NCI-H1092 treated with DMSO at 0.1 percent for 48 hours (cell line): ENCODE measurements around the gene RNF148.

ENCODE experiments used
- DNase-seq: peaks from one replicate; lab custom pipeline; 2025; lab: John Stamatoyannopoulos, UW

The RNF148 gene, protein sequence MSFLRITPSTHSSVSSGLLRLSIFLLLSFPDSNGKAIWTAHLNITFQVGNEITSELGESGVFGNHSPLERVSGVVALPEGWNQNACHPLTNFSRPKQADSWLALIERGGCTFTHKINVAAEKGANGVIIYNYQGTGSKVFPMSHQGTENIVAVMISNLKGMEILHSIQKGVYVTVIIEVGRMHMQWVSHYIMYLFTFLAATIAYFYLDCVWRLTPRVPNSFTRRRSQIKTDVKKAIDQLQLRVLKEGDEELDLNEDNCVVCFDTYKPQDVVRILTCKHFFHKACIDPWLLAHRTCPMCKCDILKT

DNA sequence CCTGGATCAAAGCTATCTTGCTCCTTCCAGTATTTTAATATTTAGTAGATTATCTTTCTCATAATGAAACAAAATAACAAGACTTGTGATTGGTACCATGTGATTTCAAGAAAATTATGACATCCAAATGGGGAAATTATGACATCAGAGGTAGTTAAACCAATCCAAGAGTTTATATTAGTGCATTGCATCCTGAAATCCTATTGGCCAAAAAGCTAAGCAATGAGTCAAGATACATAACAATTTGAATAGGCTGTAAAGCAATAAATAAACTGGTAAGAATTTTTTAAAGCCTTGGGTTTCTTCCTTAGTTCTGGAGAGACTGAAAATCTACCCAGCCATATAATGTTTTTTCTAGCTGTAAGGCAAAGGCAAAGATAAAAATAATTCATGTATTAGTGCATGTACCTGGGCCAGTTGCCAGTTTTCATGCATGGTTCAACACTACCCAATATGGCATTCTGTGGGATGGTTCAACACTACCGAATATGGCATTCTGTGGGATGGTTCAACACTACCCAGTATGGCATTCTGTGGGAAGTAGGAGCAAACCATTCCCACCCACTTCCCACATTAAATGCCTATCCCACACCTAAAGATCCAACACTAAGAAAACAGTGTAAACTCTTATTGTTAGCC, at the start of gene RNF148:
Gene RNF148, minus strand, starts transcription at position 51 of the 639 bp plus-strand sequence. CDS start 172 bp downstream, outside the sequence.
- DNase-seq, result no peak

DNA sequence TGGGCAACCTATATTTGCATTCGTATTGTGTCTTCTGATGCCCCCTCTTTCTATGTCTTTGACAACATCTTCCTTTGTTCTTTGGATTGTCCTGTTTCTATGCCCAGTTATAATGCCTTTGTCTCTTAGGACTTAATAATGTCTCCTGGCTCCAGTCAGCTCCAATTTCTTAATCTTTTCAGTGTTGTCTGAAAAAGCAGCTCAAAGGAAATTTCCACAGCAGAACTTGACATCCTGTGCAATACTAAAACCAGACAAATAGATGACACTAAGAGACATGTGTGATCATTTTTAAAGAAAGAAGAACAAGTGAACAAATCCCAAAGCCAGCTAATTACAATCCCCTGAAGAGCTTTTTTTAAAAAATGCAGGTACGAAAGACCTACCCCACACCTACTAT, 47.7 kb upstream of the RNF148 start:
- no peak for DNase-seq

DNA sequence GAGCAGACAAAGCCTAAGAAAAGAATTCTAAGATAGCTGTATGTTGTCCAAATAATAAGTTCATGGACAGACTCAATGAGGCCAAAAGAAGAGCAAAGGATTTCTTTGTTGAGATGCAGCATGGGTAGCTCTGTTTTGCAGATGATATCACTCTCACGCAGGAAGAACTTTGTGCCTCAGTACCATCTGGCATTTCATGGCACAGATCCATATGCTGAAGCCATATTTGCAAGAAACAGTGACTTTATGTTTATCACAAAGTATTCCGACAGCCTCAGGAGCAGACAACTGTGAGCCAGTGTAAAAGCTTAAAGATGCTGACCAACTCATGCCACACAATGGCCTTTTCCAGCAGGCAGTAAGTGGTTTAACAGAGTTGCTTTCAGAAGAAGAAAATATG, 45.5 kb upstream of the RNF148 start:
- DNase-seq, result no peak

DNA sequence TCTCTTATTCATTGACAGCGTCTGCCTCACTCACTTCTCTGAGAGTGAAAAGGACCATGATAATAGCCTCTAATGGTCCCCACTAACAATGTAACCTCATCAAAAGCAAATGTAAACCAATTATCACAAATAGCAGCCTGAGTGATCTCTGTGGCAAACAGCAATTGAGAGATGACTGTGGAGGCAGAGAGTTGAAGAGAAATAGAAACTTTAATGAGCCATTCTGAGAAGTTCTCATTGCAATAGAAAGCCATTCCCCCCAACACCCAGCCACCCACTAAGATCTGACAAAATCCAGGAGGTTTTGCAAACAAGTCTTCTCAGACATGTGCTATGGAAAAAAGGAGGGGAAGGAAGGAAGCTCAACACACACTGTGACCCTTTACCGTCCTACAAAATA, 44.2 kb upstream of the RNF148 start:
- peak; percentile 36 for DNase-seq

DNA sequence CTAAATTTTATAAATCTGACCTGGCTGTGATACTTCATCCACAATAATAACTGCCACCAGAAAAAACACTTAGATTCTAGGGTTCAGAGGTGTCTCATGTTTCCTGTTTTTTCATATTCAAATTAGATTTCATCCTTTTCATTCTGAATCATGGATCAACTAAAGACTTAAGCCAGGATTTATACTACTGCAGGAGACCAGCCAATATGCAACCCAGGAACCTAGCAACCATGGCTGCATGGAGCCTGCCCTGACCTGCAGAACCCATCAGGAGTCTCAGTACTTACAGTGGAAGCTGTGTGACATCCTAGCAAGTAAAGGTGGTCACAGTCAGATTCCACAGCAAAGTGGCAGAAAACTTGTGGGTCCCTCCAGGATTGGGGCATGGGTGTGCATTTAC, 40.5 kb upstream of the RNF148 start:
- peak; percentile 29 for DNase-seq

DNA sequence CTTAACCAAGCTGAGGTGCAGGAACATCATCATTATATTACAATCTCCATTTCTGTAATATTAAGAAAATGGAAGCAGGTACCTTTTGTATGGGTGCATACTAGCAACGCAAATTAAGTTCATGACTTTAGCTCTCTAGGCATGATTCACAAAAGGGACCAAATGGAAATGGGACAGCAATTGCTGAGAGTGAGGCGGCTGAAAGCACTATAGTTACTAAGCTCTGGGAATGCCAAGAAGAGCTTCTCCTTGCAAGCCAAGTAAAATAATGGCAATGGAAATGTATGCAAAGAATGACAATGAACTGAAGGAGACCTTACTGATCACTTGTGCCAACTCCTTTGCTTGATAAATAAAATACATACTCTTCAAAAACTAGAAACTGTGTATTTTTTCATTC, 36.2 kb upstream of the RNF148 start:
- no peak for DNase-seq

DNA sequence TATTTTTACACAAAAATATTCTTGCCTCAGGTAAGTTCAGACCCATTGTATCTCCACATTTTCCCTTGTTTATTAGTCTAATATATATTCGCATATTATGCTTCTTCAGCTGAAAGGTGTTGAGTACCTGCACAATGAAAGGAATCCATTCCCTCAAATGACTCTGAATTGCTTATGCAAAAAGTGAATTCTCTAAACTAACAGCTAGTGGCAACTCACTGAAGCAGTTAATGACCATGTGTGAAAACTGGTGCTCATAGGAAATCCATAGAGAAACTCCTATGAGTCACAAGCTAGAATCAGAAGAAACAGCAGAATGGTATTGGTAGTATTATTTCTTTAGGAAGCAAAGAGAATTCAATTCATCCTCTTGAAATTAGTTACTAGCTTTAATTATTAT, 33.5 kb upstream of the RNF148 start:
- DNase-seq, result no peak

DNA sequence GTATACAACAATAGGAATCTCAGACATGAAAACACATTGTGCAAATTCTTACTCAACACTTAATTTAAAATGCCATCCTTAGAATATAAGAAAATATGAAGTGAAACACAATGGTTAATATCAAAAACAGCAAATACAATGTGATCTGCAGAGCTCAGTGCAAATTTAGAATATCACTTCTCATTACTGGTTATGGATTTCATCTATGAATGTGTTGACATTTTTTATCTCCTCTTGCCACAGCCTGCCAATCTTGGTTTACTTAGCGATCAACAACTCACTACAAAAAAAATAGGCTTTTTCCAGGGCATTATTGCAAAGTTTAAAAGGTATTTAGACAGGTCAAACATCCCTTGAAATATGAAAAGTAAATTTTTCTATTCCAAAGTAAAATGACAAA, 25.0 kb upstream of the RNF148 start:
- DNase-seq, result no peak

DNA sequence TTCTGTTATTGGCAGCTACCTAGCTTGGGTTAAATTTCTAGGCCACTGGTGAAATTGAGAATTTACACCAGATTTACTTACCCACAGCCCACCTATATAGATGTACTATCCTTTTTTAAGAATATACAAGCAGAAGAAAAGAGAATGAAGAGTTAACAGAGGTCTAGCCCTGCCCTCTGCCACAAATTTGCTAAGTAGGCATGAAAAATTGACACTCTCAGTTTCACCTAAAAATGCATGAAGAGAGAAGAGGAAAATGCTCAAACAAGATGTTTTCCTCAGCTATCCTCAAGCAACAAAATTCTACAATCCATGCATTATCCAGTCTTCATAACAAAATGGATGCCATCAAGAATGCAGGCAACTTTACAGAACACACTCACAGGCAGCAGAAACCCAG, 24.6 kb upstream of the RNF148 start:
- no peak for DNase-seq

DNA sequence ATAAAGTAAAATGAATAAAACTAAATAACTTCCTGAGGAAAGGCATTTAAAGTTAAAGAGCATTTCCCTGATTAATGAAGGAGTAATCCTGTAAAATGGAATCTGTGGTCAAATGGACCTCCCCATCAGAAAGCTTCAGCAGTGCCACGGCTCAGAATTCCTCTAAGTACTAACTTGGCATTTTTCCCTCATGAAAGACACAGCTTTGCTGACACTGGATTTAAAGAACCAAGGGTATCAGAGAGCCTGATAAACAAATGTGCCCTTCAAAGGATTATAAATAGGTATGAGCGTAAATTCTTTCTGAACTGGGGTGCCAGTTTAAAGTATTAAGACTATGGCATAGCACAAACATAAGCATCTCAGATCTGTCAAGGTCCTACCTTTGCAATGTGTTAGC, 24.2 kb upstream of the RNF148 start:
- DNase-seq, result peak; percentile 14

DNA sequence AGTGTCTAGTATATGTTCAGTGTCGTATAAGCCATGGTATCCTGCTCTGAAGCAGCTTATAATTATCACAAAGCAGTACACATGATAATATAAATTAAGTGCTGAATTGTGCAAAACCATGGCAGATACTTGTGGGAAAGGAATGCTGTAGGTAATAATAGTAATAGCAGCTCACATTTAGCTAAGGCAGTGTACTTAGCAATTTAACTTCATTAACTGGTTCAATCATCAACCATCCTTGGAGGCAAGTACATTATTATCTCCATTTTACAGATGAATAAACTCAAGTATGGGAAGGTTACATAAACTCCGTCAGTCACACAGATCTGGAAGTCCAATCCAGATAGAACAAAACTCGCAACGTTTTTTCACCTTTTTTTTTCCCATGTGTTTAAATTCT, 21.6 kb upstream of the RNF148 start:
- no peak for DNase-seq

DNA sequence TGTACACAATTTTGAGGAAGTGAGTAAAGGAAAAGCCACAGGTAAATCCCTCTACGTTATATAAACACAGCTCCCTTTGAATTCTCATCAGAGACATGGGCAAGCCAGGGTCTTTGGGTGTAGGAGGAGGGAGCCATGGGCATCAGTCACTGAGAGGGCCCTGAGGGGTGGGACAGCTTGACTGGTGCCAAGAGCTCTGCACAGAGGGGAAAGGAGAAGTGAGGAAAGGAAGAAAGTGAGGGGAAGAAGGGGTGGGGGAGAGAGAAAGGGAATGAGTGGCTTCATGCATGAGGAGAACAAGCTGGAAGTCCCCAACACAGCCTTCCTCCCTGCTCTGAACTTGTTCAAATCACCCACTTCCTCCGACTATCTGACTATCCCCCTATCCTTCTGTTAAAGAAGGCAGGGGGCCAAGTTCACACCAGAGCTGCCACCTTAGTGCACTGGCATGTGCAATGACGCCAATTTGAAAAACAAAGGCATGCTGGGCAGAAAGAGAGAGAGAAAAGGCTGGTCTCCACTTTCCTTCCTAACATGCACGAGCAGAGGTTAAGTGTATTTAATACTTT, 16.4 kb upstream of the RNF148 start:
- DNase-seq, result no peak

DNA sequence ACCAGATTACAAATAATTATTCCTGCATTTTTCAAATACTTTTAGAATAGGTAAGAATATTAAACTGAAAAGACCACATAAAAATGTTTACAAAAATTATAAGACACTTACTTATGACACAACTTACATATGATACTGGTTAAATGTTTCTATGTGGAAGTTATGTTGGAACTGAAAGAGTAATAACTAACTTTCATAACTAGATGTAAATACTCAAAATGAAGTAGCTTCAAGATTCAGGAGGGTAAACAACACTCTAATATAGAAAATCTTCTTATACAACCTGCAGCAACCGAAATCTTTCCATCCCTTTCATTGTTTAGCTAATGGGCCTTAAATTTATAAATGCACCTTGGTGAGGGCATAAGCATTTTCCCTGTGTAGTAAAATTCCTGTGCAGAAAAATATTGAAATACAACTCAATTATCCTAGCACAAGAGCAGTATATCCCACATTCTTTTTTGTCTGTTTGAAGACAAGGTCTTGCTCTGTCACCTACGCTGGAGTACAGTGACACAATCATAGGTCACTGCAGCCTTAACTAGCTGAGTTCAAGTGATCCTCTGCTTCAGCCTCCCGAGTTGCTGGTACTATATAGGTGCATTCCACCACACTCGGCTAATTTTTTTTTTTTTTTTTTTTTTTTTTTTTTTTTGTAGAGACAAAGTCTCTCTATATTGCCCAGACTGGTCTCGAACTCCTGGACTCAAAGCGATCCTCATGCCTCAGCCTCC, 14.8 kb upstream of the RNF148 start:
- DNase-seq, result no peak

DNA sequence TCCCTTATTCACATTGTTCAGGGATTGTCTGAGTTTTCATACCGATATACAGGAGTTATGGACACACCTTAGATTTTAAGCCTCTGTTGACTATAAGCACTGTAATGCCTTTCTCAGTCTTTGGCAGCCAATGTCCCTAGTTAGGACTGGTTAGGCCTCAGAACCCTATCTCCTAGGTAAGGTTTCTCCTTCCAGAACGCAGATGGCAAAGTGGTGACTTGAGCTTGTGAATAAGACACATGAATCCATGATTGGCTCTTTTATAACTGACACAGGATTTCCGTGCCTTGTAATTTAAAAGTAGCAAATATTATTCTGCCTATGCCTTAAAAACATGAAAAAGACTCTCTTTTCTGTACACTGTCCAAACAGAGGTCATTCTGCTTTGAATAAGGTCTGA, 12.5 kb upstream of the RNF148 start:
- DNase-seq, result no peak

DNA sequence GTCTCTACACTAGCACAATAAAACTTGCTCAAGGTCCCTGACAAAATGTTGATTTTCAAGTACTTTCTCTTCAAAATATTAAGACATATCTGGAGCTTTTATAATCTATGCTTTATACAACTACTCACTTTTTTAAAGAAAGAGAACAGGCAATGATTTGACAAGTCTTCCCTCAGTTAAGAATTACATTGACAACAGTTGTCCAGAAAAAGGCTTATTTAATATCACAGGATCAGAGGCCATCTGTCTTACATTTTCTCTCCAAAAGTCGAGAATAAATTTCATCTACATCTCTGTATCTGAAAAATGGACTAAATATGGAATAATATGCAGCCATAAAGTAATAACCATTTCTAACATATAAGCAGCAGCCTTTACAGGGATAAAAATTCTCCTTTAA, 8.2 kb upstream of the RNF148 start:
- DNase-seq, result no peak

DNA sequence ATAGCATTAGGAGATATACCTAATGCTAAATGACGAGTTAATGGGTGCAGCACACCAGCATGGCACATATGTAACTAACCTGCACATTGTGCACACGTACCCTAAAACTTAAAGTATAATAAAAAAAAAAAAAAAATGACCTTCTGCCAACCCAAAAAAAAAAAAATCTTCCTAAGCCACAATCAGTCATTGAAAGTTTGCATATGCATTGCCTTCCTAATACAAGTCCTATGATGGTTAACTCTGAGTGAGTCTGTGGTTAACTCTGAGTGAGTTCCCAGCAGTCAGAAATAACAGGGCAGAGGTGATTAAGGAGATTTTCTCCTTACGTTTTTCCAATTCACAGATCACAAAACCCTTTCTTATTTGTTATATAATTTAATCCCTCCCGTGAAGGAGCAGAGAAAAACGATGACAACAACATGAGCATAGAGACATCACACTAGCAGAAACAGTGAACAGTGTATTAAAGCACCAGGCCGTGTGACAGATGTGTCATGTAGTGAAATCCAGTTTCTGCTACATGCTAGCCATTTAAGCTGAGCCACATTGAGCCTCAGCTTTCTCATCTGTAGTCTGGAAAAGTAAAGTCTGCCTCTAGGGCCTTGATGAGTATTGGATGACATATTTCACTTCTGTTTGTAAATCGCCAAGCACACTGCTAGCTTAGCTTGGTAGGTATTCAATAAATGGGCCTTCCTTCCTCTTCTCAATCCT, 7.4 kb upstream of the RNF148 start:
- DNase-seq, result no peak

DNA sequence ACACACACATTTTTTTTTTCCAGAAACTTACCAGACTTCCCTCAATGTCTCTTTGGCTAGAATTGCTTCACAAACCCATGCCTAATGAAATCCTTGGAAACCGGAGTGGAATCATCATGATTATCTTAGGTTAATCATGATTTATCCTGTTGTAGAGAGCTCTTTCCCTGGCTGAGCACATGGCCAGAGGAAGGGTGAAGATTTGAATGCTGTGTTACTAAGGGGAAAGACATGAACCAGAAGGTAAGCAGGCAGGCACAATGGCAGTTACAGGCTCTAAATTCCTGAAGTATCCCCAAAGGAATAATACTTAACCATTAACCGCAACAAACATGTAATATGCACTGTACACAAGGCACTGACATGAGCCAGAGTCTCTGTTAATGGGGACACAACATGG, 4.1 kb upstream of the RNF148 start:
- DNase-seq, result no peak

DNA sequence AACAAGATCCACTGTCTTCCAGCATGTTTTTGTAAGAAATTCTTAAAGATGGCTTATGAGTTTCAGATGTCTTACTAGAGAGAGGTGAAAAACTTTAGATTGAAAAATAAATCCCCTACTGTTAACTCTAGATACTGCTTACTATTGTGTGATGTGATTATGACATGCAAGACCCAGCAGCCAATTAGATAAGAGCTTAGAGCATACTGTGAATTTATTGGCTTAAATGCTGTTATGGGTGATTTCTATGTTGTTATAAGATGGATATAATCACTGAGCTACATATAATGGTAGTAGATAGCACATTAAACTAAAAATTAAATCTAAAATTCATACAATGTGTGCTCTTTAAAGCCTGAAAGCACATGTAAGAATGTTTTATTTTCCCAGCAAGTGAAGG, 3.7 kb downstream of the RNF148 start, which contains the start of gene RNF133:
Gene RNF133, minus strand, starts transcription at position 101 of the 400 bp plus-strand sequence. CDS start 199 bp downstream, outside the sequence.
- no peak for DNase-seq

DNA sequence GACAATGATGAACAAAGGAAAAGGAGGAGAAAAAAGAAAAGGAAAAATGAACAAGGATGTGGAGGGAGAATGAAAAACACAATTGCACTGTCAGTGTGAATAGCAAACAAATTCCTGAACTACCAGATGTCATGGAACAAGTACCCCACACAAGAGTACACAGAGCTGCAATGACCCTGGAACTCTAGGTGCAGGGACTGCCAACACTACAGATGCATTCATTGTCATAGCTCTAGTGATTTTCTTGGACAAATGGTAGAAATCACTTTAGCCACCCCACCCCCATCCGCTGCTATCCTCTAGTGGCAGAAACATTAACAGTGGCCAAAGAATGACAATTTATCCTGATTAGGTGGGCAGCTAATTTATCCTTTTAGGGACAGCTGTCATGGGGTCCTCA, 6.9 kb downstream of the RNF148 start:
- DNase-seq, result no peak

DNA sequence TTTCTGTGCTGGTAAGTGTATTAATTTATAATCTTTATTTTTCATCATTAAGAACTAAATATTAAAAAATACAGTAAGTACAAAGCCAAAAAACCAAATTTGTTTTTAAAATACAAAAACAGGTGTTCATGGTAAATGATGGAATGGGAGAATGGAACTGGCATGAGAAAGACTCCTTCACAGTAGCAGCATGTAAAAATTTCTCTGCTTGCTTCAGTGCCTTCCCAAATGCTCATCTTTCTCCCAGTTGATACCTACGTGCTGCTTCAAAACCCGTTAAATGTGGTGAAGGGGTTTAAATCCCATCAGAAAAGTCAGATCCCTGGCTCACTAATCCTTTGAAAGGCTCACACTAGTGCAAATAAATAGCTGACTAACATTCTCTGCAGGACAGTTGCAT, 8.0 kb downstream of the RNF148 start:
- DNase-seq, result no peak

DNA sequence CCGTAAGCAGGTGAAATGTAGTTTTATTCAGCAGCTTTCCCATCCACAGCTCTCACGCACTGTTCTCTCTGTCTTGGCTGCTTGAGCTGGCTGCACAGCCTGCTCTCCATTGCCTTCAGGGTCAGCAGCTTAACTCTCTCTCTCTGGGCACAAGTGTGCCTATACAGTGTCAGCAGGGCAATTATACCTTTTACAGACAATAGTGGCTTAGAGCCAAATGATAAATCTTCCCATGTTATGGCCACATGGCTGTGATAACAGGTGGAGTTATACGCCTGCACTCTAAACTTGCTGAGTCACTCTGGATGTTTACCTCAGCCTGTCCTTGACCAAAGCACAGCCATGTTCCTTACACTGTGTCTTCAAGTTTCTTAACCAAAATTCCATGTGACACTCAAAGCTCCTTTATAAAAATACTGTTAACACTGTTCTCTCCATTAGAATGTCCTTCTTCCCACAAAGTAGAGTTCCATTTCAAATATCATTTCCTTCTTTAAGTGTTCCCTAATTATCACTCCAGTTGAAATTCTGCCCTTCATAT, 9.9 kb downstream of the RNF148 start:
- DNase-seq, result no peak
